ENCODE results near the gene EYA2. TPM values are rescaled to one million over a fixed set of nuclear protein-coding genes. Genes with fewer than 3 reads are reported as not detected.

EYA2 gene
- total RNA-seq, 2 experiments from 2014 or later: not detected

DNA sequence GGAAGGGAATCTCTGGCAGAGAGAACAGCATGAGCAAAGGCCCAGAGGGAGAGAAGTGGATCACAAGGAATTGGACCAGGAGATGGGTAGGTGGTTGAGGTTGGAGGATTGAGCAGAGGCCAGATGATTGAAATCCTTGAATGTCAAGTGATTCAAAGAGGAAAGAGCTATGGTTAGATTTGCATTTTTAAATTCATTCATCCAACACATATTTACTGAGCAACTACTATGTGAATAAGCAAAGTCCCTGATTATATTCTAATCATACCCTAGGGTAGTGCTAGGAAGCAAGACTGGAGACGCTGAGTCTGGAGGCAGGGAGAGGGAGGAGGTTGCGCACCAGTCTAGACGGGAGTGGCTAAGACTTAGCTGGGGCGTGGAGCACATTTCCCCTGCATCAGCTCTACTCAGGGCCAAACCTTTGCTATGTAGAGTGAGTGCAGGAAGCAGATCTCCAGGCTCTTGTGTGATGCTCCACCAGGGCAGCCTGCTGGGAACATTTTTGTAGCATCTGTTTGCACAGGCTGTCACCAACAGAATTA is 40.2 kb downstream of the EYA2 start:
- no peaks in the 10 kb centered on the region for H3K36me3 Mint-ChIP-seq
- no peak overlapping the region for H3K4me3 Mint-ChIP-seq

GRCh38 chr20:46935394-46936017 is 40.9 kb downstream of the EYA2 start:
- Mint-ChIP-seq H3K4me1 (no peaks in the 10 kb centered on the region), H3K36me3 (no peaks in the 10 kb centered on the region), H3K4me3 (no peak overlapping the region), H3K9me3 (no peaks in the 10 kb centered on the region), H3K27ac (no peak overlapping the region), H3K27me3 (no peaks in the 10 kb centered on the region)
- no peak for DNase-seq

More for the DNA sequence above, 40.2 kb downstream of the EYA2 start:
- DNase-seq: no peak
- H3K27me3 Mint-ChIP-seq: peaks cover 2% of the 10 kb centered on the region
- no peaks in the 10 kb centered on the region for H3K4me1 Mint-ChIP-seq
- H3K9me3 Mint-ChIP-seq: no peaks in the 10 kb centered on the region
- H3K27ac Mint-ChIP-seq: no peak overlapping the region

DNA sequence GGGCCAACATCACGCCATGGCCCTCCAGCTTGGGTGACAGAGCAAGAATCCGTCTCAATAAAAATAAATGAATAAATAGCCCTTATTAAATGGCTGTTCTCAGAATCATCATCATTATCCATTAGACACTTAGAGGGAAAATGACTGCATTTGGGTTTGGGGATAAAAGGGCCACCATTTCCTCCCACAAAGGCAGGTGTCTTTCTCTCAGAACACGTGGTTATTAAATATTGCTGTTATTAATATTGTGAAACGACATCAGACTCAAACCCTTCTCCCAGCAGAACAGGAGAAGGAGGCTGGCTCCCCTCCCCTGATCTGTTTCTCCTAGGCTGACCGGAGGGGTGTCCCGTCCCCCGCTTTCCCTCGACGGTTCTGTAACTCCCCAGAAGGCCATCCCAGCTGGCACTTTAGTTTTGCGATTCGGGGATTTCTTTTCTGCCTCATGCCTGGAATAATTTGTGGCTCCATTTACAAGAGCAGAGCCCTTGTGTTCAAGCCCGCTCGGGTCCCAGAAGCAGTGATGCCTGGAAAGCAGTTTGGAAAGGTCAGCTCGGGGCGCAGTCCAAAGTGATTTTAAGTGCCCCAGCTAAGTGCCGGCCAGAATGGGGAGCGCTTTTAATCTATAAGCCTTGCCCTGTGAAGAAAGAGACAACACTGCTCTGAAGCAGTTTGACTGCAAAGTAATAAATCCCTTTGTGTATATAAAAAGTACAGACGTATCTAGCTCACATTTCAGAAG is 41.9 kb downstream of the EYA2 start:
- Mint-ChIP-seq H3K4me3 (no peak overlapping the region), H3K9me3 (no peaks in the 10 kb centered on the region), H3K27me3 (no peaks in the 10 kb centered on the region), H3K27ac (no peak overlapping the region), H3K4me1 (no peaks in the 10 kb centered on the region), H3K36me3 (no peaks in the 10 kb centered on the region)
- no peak for DNase-seq

DNA sequence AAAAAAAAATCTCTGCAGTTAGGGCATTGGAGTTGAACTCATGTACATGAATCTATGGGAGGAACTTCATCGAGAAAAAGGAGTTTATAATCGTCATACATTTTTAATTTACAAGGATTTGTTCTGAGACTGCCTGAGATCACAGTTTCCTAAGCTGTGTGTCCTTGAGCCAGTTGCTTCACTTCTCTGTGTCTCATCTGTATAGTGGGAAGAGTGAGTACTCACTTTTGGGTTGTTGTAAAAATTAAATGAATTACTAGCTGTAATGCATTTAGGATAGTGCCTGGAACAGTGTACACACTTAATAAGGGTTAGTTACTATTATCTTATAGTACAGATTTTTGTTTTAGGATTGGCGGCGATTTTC is 42.5 kb downstream of the EYA2 start:
- H3K4me3 Mint-ChIP-seq: no peak overlapping the region

DNA sequence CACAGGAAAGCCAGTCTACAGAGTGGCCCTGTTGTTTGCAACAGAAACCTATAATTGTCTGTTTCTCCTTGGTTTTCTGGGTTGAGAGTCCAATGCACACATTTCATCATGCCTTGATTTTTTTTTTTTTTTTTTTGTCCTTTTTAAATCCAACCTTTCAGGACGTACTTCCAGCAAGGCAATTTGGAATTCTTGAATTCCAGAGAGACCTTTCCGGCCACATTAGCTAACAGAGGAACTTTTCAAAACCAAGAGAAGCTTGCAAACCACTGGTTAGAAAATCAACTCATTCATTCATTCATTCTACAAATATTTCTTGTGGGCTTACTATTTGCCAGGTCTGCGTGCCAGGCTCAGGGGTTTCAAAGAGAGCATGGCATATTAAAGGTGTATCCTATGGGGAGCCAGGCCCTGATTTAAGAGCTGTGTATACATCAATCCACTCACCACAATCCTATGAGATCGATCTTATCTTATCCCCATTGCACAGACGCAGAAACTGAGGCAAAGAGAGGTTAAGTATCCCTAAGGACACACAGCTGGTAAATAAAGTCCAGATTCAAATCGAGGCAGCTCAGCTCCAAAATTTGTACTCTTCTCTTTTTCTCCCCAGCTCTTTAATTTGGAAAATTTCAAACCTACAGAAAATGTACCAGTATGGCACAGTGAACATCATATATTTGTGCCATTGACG is 43.0 kb downstream of the EYA2 start:
- no peak for DNase-seq
- no peaks in the 10 kb centered on the region for H3K36me3 Mint-ChIP-seq
- H3K27me3 Mint-ChIP-seq: no peaks in the 10 kb centered on the region
- H3K27ac Mint-ChIP-seq: no peak overlapping the region
- H3K4me3 Mint-ChIP-seq: no peak overlapping the region
- H3K9me3 Mint-ChIP-seq: no peaks in the 10 kb centered on the region
- no peaks in the 10 kb centered on the region for H3K4me1 Mint-ChIP-seq

More for the DNA sequence above, 42.5 kb downstream of the EYA2 start:
- H3K27ac Mint-ChIP-seq: no peak overlapping the region
- no peaks in the 10 kb centered on the region for H3K9me3 Mint-ChIP-seq
- DNase-seq: no peak
- H3K27me3 Mint-ChIP-seq: no peaks in the 10 kb centered on the region
- H3K36me3 Mint-ChIP-seq: no peaks in the 10 kb centered on the region
- no peaks in the 10 kb centered on the region for H3K4me1 Mint-ChIP-seq

GRCh38 chr20:46938434-46938833 is 43.8 kb downstream of the EYA2 start:
- H3K27ac Mint-ChIP-seq: no peak overlapping the region
- DNase-seq: no peak
- no peaks in the 10 kb centered on the region for H3K9me3 Mint-ChIP-seq
- H3K4me1 Mint-ChIP-seq: no peaks in the 10 kb centered on the region
- no peaks in the 10 kb centered on the region for H3K27me3 Mint-ChIP-seq
- no peak overlapping the region for H3K4me3 Mint-ChIP-seq
- no peaks in the 10 kb centered on the region for H3K36me3 Mint-ChIP-seq

GRCh38 chr20:46939031-46939965 is 44.7 kb downstream of the EYA2 start:
- no peak for DNase-seq
- Mint-ChIP-seq H3K9me3 (no peaks in the 10 kb centered on the region), H3K27ac (no peak overlapping the region)

DNA sequence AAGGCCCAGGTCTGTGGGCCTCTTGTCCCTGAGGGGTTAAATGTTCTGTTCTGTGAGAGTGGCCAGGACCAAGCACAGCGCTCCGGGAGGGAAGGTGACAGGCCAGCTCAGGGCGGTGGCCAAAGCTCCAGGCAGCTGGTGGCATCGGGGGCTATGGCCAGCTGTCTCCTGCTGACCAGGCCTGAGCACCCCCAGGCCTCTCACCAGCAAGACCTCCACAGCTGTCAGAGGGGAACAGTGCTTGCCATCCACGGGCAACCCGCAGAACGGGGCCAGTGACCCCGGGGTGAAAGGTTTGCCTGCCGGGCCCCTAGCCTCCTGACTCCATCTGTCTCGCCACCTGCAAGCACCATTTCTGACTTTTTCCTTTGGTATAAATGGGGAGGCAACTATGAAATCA is 46.0 kb downstream of the EYA2 start:
- no peaks in the 10 kb centered on the region for H3K27me3 Mint-ChIP-seq
- H3K9me3 Mint-ChIP-seq: no peaks in the 10 kb centered on the region
- H3K4me1 Mint-ChIP-seq: no peaks in the 10 kb centered on the region
- no peak for DNase-seq
- H3K4me3 Mint-ChIP-seq: no peak overlapping the region
- H3K36me3 Mint-ChIP-seq: no peaks in the 10 kb centered on the region
- no peak overlapping the region for H3K27ac Mint-ChIP-seq

More at GRCh38 chr20:46939031-46939965, 44.7 kb downstream of the EYA2 start:
- Mint-ChIP-seq H3K4me3 (no peak overlapping the region), H3K4me1 (no peaks in the 10 kb centered on the region), H3K36me3 (no peaks in the 10 kb centered on the region), H3K27me3 (no peaks in the 10 kb centered on the region)

DNA sequence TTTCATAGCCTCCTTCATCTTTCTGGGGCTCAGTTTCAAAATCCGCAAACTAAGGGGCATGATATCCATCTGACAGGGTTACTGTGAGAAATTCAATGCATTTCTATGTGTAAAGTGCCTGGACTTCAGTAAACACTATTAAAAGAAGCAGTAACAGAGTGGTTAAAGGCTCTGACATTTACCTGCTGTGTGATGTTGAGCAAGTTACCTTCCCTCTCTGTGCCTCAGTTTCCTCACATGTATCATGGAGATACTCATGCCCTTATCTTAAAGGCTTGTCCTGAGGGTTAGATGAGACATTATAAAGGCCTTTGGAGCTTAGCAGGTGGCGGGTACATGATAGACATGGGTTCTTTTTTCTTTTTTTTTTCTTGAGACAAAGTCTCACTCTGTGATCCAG is 46.8 kb downstream of the EYA2 start:
- Mint-ChIP-seq H3K27ac (no peak overlapping the region), H3K4me3 (no peak overlapping the region), H3K27me3 (no peaks in the 10 kb centered on the region), H3K9me3 (no peaks in the 10 kb centered on the region), H3K4me1 (no peaks in the 10 kb centered on the region), H3K36me3 (no peaks in the 10 kb centered on the region)
- DNase-seq: no peak

DNA sequence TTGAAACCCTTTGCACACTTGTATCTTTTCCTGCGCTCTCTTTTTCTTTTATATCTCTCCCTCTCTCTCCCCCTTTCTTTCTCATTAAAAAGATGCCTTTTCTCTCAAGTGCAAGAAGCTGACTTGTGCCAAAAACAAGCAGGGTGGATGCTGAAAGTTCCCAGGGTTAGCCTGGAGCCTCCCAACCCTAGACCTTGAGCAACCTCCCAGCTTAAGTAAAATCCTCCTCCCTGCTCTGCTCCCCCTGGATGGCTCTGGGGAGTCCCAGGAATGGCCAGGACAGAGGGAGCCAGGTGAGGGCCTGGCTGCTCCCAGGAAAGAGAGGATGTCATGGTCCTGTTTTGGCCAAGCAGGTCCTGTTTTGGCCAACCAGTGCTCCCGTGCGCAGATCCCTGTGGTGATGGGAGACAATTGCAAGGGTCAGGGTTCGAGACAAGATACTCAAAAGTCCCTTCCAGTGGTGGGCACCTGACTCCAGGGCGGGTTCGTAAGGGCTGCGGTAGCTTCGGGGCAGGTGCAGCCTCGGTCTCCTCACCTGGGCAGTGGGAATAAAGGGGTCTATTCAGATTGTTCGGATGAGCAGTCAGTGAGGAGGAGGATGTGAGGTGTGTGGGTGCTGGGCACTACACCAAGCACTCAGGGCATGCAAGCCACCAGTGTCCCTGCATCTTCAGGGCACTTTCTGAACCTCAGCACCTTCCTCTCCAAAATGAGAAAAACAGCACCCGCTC is 49.4 kb downstream of the EYA2 start:
- Mint-ChIP-seq H3K4me3 (no peak overlapping the region), H3K27ac (no peak overlapping the region)

GRCh38 chr20:46945465-46945864 is 50.8 kb downstream of the EYA2 start:
- no peaks in the 10 kb centered on the region for H3K9me3 Mint-ChIP-seq
- H3K4me1 Mint-ChIP-seq: no peaks in the 10 kb centered on the region
- H3K27ac Mint-ChIP-seq: no peak overlapping the region
- DNase-seq: no peak
- H3K36me3 Mint-ChIP-seq: no peaks in the 10 kb centered on the region
- no peak overlapping the region for H3K4me3 Mint-ChIP-seq
- H3K27me3 Mint-ChIP-seq: peaks cover 15% of the 10 kb centered on the region

More for the DNA sequence above, 49.4 kb downstream of the EYA2 start:
- no peaks in the 10 kb centered on the region for H3K9me3 Mint-ChIP-seq
- DNase-seq: no peak
- H3K4me1 Mint-ChIP-seq: no peaks in the 10 kb centered on the region
- peaks cover 11% of the 10 kb centered on the region for H3K27me3 Mint-ChIP-seq
- H3K36me3 Mint-ChIP-seq: no peaks in the 10 kb centered on the region

DNA sequence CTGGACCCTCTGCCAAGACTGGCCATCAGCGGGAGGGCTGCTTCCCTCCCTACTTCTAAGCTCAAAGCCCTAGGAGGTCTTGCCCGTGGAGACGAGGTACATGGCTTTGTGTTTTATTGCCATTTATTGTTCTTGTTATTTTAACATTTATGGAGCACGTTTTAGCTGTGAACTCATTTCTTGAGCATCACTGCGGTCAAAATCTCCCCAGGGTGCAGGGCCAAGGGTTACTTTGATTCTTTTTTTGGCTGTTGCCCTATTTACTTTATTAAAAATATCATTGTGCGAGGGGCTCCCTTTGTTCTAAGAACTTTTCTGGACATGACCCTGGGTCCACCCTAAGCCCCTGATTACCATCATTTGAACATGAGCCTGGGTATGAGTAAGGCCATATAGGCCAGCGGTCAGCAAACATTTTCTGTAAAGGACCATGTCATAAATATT is 51.6 kb downstream of the EYA2 start:
- Mint-ChIP-seq H3K27ac (no peak overlapping the region), H3K9me3 (no peaks in the 10 kb centered on the region), H3K27me3 (peaks cover 15% of the 10 kb centered on the region)

GRCh38 chr20:46946796-46947195 is 52.2 kb downstream of the EYA2 start:
- Mint-ChIP-seq H3K36me3 (no peaks in the 10 kb centered on the region), H3K27me3 (peaks cover 18% of the 10 kb centered on the region), H3K27ac (no peak overlapping the region), H3K4me1 (peaks cover 3% of the 10 kb centered on the region), H3K4me3 (no peak overlapping the region), H3K9me3 (no peaks in the 10 kb centered on the region)
- no peak for DNase-seq

More for the DNA sequence above, 51.6 kb downstream of the EYA2 start:
- no peaks in the 10 kb centered on the region for H3K4me1 Mint-ChIP-seq
- H3K4me3 Mint-ChIP-seq: no peak overlapping the region
- no peaks in the 10 kb centered on the region for H3K36me3 Mint-ChIP-seq
- no peak for DNase-seq

GRCh38 chr20:46948081-46948480 is 53.4 kb downstream of the EYA2 start:
- peaks cover 22% of the 10 kb centered on the region for H3K27me3 Mint-ChIP-seq
- H3K27ac Mint-ChIP-seq: no peak overlapping the region
- H3K4me3 Mint-ChIP-seq: no peak overlapping the region
- no peaks in the 10 kb centered on the region for H3K36me3 Mint-ChIP-seq
- peaks cover 6% of the 10 kb centered on the region for H3K4me1 Mint-ChIP-seq
- H3K9me3 Mint-ChIP-seq: no peaks in the 10 kb centered on the region
- no peak for DNase-seq
